OCI-LY3 (cell line): Measurements from ENCODE around the gene ARHGAP26.
A peak's percentile ranks its signal among the peaks of the same experiment; 100 is the strongest.

ENCODE experiments used
- H2AFZ ChIP-seq: fragments of 200-600, 300-600 bp; shearing (Covaris generic); 2 replicates; pipeline ENCODE4 v1.6.0; 2014; ENCODE audit warnings: antibody characterized with exemption, low read depth, low read length
- H3K27ac ChIP-seq: fragments of 200-600, 300-600 bp; sonication (generic); 2 replicates; pipeline ENCODE4 v1.5.1; 2014; ENCODE audit warnings: mild to moderate bottlenecking, low read length, moderate library complexity, mixed read lengths
- H3K27me3 ChIP-seq: fragments of 200-600, 300-600 bp; sonication (generic); 2 replicates; pipeline ENCODE4 v1.6.1; 2014; ENCODE audit warnings: low read depth, low read length, mixed read lengths
- H3K36me3 ChIP-seq: fragments of 200-600, 300-600 bp; sonication (generic); replicated peaks from 2 replicates; pipeline ENCODE3; 2014; ENCODE audit warnings: low read depth, low read length, mixed read lengths
- H3K4me1 ChIP-seq: fragments of 300-600, 200-600 bp; sonication (generic); 2 replicates; pipeline ENCODE4 v1.6.1; 2014; ENCODE audit warnings: low read length, mixed read lengths
- H3K4me2 ChIP-seq: fragments of 200-600, 300-600 bp; sonication (generic); 2 replicates; pipeline ENCODE4 v1.6.1; 2014; ENCODE audit warnings: low read length, mixed read lengths
- H3K4me3 ChIP-seq: fragments of 300-600, 200-600 bp; sonication (generic); 2 replicates; pipeline ENCODE4 v1.5.1; 2014; ENCODE audit warnings: antibody characterized with exemption, mild to moderate bottlenecking, low read length, moderate library complexity
- H3K79me2 ChIP-seq: fragments of 300-600, 200-600 bp; shearing (Covaris generic); 2 replicates; pipeline ENCODE4 v1.6.1; 2014; ENCODE audit warnings: mild to moderate bottlenecking, low read length, mixed read lengths
- H3K9ac ChIP-seq: fragments of 300-600, 200-600 bp; shearing (Covaris generic); 2 replicates; pipeline ENCODE4 v1.6.0; 2014; ENCODE audit warnings: mild to moderate bottlenecking, low read length, moderate library complexity
- H3K9me3 ChIP-seq: fragments of 200-600, 300-600 bp; shearing (Covaris generic); 2 replicates; pipeline ENCODE4 v1.6.1; 2014; ENCODE audit warnings: low read length, mixed read lengths; ENCODE audit not compliant: insufficient read depth
- H4K20me1 ChIP-seq: fragments of 200-600, 300-600 bp; sonication (generic); 2 replicates; pipeline ENCODE4 v1.6.1; 2016; ENCODE audit warnings: low read length, mixed read lengths; ENCODE audit not compliant: insufficient read depth
- EZH2phosphoT487 ChIP-seq: fragments of 200-600 bp; shearing (Covaris generic); IDR thresholded peaks from 2 replicates; pipeline ENCODE4 v1.6.1; 2018; ENCODE audit warnings: antibody characterized with exemption, mixed run types, low read depth
- TF ChIP-seq, protein P1 (sequence below): fragments of 200-600, 300-600 bp; sonication (generic); IDR thresholded peaks from 2 replicates; pipeline ENCODE4 v1.5.1; 2014; ENCODE audit warnings: antibody characterized with exemption, low read length, low read depth

The ARHGAP26 gene

DNA sequence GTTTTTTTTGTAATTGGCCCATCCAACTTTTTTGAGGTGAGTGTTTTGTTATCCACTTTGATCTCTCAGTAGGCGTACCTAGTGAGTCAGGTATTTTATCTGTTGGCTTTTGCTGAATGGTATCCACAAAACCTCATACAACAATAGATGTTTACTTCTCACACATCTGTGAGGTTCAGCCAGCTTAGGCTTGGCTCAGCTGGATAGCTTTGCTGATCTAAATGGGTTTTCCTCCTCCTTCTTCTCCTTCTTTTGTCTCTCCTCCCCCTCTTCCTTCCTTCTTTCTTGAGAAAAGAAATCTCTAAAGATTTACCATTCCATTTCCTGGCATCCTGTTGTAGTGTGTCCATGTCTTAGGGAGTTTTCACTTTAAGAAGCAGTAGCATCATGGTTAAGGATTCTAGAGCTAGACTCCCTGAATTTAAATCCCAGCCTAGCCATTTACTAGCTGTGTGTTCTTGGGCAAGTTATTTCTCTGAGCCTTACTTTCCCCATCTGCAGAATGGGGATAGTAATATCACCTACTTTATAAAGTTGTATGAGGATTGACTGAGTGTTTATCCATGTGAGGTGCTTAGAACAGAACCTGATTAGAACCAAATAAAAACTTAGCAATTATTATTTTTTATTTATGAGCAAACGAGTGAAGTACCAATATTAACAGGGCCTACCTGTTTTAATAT lies 126.3 kb downstream of the ARHGAP26 start:
- no peak for TF ChIP-seq EZH2phosphoT487
- TF ChIP-seq, protein P1, sequence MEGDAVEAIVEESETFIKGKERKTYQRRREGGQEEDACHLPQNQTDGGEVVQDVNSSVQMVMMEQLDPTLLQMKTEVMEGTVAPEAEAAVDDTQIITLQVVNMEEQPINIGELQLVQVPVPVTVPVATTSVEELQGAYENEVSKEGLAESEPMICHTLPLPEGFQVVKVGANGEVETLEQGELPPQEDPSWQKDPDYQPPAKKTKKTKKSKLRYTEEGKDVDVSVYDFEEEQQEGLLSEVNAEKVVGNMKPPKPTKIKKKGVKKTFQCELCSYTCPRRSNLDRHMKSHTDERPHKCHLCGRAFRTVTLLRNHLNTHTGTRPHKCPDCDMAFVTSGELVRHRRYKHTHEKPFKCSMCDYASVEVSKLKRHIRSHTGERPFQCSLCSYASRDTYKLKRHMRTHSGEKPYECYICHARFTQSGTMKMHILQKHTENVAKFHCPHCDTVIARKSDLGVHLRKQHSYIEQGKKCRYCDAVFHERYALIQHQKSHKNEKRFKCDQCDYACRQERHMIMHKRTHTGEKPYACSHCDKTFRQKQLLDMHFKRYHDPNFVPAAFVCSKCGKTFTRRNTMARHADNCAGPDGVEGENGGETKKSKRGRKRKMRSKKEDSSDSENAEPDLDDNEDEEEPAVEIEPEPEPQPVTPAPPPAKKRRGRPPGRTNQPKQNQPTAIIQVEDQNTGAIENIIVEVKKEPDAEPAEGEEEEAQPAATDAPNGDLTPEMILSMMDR: no peak
- Histone ChIP-seq H3K79me2 (no peaks in the 10 kb centered on the region), H3K4me1 (peaks cover 20% of the 10 kb centered on the region), H3K9me3 (no peaks in the 10 kb centered on the region), H3K4me3 (no peak overlapping the region), H2AFZ (no peak overlapping the region), H3K27ac (no peak overlapping the region), H3K27me3 (no peaks in the 10 kb centered on the region), H3K4me2 (no peak overlapping the region), H3K36me3 (no peaks in the 10 kb centered on the region), H3K9ac (no peak overlapping the region), H4K20me1 (no peaks in the 10 kb centered on the region)

DNA sequence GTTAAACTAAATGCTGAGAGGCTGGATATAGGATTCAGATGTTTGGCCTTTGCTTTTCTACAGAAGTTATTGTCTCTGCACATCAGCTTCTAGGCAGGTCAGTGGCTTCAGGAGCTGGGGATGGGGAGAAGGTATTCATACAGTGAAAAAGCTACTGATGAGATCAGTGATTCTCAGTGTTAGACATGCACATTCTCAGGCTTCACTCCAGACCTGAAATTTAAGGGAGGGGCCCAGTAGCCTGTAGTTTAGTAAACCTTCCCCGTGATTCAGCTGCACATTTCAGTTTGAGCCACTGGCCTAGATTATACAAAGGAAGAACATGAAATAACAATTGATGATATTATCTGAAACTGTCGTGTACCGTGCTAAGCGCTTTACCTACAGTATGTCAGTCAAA lies 127.2 kb downstream of the ARHGAP26 start:
- Histone ChIP-seq H4K20me1 (no peaks in the 10 kb centered on the region), H3K36me3 (no peaks in the 10 kb centered on the region), H3K4me2 (no peak overlapping the region), H3K27ac (no peak overlapping the region), H3K27me3 (no peaks in the 10 kb centered on the region), H3K9ac (no peak overlapping the region), H3K79me2 (no peaks in the 10 kb centered on the region), H2AFZ (no peak overlapping the region), H3K4me1 (peaks cover 27% of the 10 kb centered on the region), H3K9me3 (no peaks in the 10 kb centered on the region), H3K4me3 (no peak overlapping the region)
- TF ChIP-seq, protein P1: no peak
- no peak for TF ChIP-seq EZH2phosphoT487

DNA sequence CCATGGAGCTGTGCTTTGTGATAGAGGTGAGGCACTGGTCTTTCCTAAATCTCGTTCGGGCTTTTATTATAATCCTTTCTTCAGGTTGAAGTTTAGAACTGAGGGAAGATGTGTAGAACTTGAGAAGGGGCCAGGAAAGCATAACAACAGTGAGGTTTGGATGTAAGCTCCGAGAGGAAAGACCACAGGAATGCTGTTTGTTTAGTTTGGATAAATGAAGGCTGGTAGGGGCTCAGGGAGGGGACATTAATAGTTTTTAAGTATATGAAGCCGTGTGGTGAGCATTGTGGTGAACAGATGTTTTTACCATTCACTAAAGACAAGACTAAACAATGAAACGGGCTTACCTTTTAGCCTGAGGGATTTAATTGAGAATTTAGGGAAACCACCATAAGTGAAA lies 130.8 kb downstream of the ARHGAP26 start:
- Histone ChIP-seq H3K4me3 (no peak overlapping the region), H3K9ac (no peak overlapping the region), H3K4me2 (peak overlapping the region; percentile 32), H3K27ac (no peak overlapping the region), H2AFZ (no peak overlapping the region), H3K36me3 (no peaks in the 10 kb centered on the region), H3K79me2 (no peaks in the 10 kb centered on the region), H3K9me3 (no peaks in the 10 kb centered on the region), H4K20me1 (no peaks in the 10 kb centered on the region), H3K27me3 (no peaks in the 10 kb centered on the region), H3K4me1 (peaks cover 27% of the 10 kb centered on the region)
- TF ChIP-seq, protein P1: no peak
- no peak for TF ChIP-seq EZH2phosphoT487

DNA sequence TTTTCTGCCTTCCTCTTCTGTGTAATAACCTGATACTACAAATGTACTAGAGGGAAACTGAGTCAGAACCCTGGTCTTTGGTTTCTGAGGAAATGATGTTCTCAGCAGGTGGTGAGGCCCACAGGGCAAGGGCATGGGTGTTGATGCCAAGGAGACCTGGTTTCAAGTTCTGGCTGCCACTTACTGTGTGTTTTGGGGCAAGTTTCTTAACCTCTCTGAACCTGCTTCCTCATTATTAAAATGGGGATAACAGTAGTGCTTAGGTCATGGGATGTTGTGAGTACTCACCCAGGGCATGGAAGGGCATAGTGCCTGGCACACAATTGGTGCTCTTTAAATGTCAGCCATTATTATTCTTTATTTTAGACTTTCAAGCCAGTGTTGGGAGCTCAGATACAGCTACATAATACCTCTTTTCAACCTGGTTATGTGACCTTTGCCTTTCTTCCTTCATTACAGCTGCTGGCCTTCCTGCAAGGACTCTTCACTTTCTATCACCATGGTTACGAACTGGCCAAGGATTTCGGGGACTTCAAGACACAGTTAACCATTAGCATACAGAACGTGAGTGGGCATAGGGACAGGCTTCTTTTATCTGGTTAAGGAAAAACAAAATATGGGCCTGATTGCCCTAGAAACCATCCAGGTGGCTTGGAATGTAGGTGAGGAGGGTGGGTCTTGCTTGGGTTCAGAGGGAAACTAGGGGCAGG lies 131.5 kb downstream of the ARHGAP26 start:
- Histone ChIP-seq H3K27ac (no peak overlapping the region), H3K36me3 (no peaks in the 10 kb centered on the region), H4K20me1 (no peaks in the 10 kb centered on the region), H3K79me2 (no peaks in the 10 kb centered on the region), H3K9me3 (no peaks in the 10 kb centered on the region), H3K4me2 (peak overlapping the region; percentile 32), H2AFZ (no peak overlapping the region), H3K4me1 (peaks cover 27% of the 10 kb centered on the region), H3K27me3 (no peaks in the 10 kb centered on the region), H3K9ac (no peak overlapping the region), H3K4me3 (0 out of 2 replicates have a peak overlapping the region, but pooled peaks have one; percentile 9)
- TF ChIP-seq EZH2phosphoT487: no peak
- TF ChIP-seq, protein P1: no peak
